HG03175 (cell line): ENCODE results near the gene SDCBP2.

Experiments
- ATAC-seq: cut with Tn5 transposase; IDR thresholded peaks from one replicate; pipeline ENCODE4 v1.9.1; 2021; ENCODE audit warnings: mild to moderate bottlenecking, moderate library complexity; ENCODE audit not compliant: unreplicated experiment

SDCBP2 gene

DNA sequence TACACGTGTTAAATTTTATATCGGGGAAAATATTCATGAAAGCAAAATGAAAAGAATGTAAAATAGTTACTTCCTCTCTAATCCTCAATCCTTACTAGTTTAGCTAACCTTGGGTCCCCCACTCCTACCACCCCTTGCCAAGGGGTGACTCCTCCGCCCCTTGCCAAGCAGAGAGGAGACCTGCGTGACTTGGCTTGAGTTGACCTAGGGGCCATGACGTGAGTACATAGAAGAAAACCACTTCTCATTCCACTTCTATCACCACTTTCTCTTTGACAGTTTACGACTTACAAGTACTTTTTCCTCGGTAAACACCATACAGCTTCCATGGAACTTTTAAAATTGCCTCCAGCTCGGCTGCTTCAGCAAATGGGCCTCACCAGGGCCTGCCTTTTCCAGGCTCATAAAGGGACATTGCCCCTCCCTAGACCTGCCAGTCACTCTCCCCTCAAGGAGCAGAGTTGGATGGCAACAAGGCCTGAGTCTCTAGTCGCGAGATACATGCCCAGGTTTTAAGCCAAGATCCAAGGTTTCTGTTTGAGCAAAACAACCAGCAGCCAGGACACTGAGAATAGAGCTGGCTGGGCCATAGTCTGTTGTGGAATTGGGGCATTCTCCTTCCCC, 29.9 kb downstream of the SDCBP2 start:
- no peak for ATAC-seq

DNA sequence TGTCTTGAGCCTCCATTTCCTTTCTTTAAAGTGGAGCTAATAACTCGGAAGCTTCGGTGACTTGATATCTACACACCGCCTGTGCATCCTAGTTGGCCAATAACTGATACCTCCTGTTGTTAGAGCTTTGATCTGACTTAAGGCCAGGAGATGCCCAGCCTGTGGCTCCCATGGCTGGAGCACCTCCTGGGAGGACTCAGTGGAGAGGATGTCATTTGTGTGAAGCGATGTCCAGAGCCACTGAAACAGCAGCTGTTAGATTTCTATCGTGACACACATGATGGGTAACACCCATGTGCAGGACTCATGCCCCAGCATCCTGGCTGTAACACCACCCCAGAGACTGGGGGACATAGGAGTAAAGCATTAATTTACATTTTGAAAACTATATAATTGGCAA, 30.8 kb downstream of the SDCBP2 start:
- no peak for ATAC-seq

DNA sequence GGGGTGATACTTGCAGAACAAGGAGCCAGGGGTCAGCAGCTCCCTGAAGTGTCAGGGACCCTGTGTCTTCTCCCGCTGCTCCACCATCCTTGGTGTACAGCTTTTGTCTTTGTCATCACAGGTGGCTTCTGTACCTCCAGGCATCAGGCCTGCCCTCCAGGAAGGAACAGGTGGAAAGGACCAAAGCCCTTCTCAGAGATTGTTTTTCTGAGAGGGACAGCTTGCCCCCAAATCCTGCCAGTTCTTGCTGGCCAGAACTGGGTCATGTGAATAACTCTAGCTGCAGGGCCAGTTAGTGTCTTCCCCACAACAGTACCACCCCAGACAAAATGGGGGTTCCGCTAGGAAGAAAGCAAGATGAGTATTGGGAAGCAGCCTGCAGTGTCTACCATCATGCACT, 31.5 kb downstream of the SDCBP2 start:
- ATAC-seq: no peak

DNA sequence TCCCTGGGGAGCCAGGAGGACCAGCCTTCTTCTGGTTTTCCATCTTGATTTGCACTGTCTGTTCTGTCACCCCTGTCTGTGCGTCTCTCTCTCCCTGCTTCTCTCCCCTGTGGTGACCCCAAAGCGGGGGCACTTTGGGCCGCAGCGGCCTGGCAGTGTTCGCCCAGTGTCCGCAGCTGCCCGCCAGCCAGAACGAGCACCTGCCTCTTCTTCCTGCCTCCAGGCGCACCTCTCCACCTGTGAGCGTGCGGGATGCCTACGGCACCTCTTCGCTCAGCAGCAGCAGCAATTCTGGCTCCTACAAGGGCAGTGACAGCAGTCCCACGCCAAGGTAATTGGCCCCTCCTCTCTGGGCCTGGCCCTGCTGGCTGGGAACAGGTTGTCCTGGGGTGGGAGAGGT, 32.0 kb downstream of the SDCBP2 start:
- ATAC-seq: no peak

DNA sequence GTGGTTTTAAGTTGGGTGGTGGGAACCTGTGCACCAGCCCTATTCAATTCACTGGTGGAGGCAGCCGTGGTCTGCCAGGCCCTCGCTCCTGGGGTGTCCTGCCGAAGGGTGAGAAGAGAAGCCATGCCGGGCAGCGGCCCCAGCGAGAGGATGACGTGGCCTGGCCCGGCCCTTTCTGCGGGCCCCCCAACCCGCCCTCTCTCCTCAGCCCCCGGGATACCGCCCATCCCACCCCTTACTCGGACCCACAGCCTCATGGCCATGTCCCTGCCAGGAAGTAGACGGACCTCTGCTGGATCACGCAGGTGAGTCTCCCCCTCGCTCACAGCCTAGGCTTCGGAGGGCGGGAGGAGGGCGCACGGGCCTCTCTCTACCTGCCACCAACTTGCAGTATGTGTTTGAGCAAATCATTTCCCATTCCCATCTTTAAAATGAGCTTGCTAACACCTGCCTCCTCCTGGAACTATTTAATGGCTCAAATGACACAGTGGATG, 32.8 kb downstream of the SDCBP2 start:
- ATAC-seq: no peak

DNA sequence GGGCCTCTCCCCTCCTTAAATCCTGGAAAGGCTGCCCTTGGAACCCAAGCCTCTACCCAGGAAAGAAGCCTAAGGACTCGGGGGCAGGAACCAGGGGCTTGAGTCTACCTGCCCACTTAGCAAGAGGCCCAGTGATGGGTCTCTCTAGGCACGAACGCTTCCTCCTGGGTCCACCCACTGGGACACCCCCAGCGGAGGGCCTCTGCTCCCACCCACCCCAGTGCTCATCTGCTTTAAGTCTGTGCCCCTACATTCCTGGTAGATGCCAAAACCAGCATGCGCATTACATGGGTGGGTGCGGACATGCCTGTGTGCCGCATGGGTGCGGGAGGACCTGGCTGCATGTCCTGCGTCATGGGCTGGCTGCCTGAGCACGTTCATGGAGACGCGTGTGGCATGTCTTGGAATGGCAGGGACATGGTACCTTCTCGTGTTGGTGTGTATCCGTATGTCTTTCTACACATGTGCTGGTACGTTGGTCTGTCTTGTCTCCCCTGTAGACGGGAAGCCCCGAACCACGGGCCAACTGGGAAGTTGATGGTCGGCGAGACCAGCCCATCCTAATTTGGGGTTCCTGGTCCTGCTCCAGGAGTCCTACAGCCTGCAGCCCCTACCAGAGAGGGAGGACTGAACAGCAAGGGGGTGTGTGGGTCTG, 33.5 kb downstream of the SDCBP2 start:
- ATAC-seq: no peak

DNA sequence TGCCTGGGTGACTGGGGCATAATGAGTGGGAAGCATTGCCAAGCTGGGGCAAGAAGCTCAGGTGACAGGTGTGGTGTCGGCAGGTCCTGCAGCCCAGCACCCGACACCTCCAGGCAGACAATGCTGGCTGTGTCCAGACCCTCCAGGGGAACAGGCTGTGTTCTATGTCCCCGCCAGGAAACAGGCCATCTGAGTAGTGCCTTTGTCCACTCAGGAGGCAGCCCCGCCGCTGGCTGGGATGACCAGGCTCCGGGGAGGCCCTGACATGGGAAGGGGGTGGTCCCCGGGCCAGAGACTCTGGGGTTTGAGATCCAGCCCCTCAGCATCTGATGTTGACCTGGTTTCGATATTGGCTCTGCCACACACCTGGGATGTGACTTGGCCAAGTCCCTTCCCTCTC, 34.4 kb downstream of the SDCBP2 start:
- no peak for ATAC-seq

DNA sequence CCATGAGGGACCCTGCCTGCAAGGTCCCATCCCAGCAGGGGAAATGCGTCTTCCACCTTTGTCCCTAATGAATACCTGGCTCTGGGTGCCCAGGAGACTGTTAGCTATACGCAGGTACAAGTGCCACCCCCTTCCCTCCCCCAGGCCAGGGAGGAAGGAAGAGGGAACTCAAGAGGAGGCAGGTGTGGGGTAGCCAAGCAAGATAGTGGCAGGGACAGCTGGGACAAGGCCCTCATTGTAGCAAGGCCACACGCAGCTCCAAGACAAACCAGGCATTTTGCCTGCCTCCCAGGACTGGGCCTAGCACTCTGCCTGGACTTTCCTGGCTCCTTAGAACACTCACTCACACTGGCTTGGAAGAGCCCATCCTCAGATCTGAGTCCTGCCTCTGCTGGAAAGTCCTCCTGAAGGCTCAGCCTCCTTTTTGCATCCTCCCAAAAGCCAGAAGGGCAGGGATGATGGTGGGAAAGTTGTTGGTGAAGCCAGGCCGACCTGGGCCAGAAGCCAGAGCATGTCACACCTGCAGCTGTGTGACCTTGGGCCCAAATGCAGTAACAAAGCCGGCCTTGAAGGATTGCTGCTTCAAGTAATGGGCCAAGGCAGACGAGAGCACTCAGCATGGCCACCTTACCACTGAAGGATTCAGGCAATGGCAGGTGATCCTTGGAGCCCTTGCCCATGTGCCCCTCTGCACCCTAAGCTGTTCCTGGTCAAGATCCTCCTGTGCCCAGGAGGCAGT, 35.1 kb downstream of the SDCBP2 start:
- ATAC-seq: no peak

DNA sequence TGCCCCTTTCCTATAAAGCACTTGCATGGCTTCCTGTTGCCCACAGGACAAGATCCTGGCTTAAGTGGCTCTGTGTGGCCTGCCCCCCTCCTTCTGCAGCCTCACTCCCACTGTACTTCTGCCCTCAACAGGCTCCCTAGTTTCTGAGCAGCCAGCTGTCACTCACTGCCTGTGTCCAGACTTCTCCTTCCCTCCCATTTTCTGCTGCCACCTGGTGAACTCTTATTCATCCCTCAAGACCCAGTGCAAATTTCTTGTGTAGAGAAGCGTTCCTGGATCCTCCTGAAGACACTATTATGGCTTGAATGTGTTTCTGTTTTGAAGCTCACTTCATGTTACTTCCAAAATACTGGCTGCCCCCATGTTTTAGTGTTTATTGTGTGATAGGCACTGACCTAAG, 36.3 kb downstream of the SDCBP2 start:
- ATAC-seq: no peak

DNA sequence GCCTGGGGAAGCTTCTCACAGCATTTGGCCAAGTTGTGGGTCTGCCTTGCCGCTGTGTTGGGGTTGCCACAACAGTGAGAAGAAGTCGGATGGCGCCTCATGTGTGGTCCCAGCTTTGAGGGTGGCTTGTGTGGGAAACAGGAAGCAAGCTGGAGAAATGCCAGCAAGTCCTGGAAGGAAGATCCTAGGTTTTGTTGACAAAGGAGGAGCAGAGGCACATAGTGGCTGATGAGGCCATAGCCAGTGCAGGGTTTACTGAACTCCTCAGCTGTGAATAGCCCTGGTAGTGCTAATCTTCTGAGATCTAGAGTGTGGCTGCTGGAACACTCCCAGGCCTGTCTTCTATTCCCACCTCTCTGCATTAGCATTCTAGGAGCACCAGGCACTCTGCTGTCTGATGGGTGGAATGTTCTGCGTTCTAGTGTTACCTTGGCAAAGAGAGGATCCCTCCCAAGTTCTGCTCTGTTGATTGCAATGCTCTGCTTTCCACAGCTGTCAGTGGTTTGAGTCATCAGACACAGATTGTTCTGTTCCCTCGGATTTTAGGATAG, 37.7 kb downstream of the SDCBP2 start:
- ATAC-seq: no peak

DNA sequence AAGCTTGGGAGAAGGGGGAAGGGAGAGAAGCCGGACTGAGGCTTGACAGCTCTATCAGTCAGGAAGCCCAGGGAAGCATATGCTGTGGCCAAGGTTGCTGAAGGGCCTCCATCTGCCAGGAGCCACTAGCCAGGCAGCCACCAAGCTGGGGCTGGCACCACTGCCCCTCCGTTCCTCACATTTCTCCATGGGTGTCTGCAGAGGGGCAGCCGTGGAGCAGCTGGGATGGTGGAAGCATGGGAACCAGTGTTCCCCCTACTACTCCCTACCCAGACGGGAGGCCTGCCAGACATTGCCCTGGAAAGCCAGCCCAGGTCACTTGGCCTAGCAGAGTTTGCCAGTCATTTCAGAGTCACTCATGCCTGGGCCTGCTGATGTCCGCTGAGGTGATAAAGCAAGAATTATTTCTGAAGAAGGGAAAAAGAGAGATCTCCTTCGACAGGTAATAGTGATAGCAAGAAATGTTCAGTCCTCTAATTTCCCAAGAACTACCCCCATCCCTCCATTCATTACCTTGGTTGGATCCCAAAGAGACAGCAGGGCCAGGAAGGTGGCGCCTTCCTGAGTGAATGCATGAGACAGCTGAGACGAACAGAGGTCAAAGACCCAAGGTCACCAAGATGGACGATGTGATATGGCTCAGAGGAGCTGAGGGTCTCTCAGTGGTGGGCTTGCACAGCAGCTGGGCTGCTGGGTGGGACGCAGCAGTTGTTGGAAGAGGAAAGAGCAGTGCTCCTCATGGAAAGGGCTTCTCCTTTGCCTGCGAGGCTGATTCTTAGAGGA, 41.0 kb downstream of the SDCBP2 start:
- no peak for ATAC-seq

DNA sequence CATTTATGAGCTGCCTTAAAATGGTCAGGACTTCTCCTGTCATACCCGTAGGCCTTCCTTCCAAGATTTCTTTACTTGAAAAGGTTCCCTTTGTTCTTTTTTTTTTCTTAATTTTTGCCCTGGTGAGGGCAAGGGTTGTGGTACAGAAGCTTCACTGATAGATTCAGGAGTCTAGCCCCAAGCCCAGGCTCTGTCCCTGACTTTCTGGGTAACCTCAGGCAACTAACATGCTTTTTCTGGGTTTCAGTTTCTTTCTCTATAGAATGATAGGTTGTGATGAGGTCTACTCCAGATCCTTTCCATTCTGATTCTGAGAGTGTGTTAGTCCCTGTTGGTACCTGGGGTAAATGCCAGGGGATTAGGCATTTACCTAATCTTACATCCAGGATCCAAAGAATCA, 41.6 kb downstream of the SDCBP2 start:
- ATAC-seq: no peak

DNA sequence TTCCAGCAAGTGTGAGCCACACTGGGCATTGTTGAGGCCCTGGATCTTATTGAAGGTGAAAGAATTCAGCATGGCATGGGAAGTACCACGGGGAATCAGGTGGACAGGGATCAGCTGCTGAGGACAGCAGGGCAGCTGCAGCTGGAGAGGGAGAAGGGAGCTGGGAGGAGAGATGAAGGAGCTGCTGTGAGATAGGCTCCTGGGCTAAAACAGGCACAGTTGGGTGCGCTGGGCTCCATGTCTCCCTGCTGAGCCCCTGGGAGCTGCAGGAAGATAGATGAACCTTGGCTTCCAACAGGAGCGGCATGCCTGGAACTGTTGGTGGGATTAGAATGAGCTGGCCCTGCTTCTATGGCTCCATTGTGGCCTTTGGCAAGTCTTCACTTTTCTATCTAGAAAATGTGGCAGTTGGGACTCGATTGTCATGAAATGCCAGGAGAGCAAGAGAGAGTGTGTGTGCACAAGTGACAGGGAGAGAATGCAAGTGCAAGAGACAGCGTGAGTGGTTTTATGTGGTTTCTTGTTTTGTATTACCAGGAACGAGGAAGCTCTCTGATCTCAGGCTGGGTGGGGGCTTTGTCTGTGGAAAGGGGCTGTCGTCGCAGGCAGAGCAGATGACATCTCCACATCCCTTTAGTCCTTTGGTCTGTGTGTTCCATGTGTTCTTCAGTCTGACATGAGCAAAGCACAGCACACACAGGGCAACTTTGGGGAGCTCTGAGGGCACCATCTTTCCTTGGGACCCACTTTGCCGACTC, 42.5 kb downstream of the SDCBP2 start:
- no peak for ATAC-seq

DNA sequence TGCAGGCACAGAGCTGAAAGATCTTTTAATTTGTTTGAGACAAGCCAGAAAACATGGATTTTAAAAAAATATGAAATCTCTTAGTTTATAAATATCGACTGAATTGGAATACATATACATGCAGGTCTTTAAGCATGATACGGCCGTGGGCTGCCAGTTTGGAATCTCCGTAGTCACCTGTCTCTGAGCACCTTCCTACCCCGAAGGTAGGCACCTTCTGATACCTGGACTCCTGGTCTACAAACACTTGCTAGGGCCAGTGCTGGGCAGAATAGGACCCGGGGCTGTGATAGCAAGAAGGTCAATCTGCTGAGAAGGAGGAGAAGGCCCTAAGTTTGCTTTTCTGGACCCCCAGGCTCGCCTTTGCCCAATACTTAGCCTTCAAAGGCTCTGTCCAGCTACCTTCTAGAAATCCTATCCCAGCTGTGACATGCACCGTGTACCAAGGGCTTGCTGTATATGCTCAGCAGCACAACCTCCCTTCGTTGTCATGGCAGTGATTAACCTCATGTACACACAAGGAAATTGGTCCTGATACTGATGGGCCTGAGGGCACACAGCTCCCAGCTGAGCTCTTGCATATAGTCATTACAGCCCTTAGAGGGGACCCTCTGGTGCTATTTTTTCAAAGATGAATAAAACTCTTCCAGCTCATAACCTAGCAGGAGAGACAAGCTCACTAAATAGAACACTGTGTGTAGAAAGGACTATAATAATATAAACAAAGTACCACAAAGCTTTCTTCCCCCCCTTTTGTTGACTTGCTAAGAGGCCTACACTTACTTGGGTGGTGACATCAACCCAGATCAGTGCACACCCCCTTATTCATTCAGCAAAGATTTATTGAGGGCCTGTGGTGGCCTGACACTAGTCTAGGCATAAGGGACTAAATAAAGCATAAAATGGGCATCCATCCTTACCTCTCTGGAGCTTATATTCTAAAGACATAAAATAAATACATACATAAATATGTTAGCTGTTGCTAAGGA, 45.1 kb downstream of the SDCBP2 start:
- ATAC-seq: no peak

DNA sequence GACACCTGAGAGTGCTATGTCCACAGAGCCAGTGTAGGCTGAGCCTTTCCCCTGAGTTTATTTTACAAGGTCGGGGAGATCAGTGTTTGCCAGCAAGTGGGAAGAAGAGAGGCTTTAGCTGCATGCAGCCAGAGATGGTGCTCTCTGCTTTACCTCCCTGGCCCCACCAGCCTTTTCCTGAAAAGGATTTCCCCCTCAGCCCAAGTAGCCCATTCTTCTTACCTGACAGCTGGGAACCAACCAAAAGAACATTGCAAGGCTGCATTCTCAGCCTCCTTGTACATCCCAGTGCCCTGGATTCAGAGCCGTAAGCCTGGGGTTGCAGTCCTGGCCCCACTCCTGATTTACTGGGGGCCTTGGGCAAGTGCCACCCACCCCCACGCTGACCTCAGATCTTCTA, 46.0 kb downstream of the SDCBP2 start:
- no peak for ATAC-seq

DNA sequence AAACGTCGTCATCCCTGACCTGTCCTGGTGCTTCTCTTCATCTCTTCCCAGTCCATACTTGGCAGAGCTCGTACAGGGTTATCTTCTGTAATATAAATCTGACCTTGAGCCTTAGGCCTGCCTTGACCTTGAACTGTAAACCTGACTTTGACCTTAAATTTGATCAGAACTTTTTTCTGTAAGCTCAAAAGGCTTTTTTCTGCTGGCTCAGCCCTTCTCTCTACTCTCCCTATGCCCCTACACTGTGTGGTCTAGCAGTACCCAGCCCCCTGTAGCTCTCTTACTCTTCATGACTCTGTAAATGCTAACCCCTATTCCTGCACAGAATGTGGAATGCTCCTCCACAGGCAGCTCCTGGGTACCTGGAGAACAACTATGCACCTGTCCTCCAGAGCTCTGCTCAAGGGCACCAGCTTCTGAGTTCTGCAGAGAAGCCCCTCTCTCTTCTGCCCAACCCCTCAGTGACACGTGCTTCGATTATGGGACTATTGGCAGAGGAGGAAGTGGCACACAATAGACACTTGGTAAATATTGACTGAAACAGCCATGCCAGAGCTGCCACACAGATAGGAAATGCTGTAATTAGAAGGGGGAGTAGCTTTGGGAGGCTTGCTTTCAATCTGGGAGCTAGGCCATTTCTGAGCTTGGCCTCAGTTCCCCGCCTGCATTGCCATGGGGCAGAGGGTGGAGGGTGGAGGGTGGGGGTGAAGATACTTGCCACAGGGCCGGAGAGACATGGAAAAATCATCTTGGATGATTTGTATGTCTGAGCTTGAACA, 47.5 kb downstream of the SDCBP2 start:
- ATAC-seq: no peak

DNA sequence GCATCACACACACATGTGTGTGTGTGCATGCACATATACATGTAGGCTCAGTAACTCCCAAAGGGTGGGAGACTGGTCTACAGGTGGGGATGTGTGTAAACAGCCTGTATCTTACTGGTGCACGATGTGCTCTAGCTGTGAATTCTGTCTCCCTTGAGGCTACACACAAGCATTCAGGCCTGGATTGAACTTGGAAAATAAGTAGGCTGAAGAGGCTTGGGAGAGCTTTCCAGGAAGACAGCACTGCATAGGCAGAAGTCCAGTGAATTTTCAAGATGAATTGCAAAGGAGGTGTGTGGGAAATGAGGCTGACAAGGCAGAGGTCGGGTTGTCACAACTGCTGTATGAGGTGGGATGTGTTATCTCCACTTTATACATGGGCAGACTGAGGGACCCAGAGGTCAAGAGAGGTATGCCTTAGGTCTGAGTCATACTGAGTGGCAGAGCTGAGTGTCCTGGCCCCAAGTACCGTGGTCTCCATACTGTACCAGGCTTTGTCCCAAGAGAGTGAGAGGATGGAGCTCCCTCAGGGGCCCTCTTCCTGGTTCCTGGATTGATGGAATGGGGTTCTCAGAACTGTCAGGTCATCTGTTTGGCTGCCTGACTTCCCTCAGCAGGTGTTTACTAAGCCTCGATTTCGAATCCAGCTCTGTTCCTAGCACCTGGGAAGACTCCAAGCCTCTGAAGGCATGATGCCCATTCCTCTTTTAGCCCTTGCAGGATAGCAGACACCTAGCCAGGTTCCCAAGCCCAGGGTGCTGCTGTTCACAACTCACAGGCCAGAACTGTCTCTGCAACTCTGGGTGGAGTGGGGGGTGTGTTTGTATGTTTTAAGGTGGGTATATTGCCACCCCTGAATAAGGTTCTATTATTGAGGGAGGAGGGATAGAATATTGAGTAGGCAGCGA, 48.5 kb downstream of the SDCBP2 start:
- ATAC-seq: no peak
